HG03097 (cell line): ENCODE results near the gene MUCL3.
"Not testable (repeated sequence)": the region's sequence is repeated elsewhere in the genome, so short reads cannot be mapped to it uniquely, and the experiment has no call there.

Experiments used
- ATAC-seq: cut with Tn5 transposase; IDR thresholded peaks from one replicate; pipeline ENCODE4 v1.9.1; 2021; ENCODE audit not compliant: unreplicated experiment, low FRiP score

MUCL3 gene, protein sequence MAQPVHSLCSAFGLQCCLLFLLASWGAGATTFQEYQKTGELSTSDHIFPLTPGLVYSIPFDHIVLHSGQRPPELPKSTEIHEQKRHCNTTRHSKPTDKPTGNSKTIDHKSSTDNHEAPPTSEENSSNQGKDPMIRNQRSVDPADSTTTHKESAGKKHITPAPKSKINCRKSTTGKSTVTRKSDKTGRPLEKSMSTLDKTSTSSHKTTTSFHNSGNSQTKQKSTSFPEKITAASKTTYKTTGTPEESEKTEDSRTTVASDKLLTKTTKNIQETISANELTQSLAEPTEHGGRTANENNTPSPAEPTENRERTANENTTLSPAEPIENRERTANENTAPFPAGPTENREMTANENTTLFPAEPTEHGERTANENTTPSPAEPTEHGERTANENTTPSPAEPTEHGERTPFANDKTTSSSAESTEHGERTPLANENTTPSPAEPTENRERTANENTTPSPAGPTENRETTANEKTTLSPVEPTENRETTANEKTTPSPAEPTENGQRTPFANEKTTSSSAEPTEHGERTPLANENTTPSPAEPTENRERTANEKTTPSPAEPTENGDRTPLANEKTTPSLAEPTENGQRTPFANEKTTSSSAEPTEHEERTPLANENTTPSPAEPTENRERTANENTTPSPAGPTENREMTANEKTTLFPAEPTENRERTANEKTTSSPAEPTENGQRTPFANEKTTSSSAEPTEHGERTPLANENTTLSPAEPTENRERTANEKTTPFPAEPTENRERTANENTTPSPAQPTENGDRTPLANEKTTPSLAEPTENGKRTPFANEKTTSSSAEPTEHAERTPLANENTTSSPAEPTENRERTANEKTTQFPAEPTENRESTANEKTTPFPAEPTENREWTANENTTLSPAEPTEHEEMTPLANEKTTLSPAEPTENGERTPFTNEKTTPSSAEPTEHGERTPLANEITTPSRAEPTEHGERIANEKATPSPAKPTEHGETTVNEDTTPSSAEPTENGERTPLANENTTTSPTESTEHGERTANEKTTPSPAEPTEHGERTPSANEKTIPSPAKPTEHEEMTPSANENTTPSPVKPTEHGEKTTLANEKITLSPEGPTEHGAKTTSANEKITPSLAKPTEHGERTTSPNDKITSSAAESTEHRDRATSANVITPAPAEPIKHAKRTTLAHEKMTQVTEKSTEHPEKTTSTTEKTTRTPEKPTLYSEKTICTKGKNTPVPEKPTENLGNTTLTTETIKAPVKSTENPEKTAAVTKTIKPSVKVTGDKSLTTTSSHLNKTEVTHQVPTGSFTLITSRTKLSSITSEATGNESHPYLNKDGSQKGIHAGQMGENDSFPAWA (N-terminal part only)

DNA sequence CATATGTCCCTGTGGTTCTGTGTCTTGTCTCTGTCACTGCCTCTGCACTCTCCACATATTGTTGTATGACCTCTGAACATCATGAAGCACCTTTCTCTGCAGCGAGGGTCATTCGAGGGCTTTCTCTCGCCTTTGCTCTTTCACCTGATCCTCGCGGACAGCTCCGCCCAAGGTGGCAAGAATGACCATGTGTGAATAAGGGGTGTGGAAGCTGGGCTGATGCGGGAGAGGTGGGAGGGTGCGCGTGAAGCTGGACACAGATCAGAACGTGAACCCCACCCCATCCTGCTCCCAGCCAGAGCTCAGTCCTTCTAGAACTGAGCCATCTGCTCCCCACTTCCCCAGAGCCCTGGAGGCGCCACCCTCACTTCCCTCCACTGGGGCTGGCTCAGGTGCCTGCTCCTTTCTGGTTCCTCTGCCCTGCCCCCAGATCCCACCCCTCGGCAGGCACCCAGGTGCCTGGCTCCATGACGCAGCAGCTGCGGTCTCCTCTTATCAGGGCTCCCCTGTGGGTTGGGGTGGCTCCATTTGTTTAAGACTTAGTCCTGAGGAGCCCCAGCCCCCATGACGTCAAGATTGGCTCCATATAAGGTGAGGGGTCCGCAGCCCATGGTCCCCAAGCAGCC, at the start of gene MUCL3:
Gene MUCL3 (plus strand): TSS at position 613 of the 626 bp plus-strand sequence. CDS start 27 bp downstream, outside the sequence.
- ATAC-seq, result no peak

- no peak for ATAC-seq
These were observed 49.4 kb upstream of the MUCL3 start for GRCh38 chr6:30891450-30891723.

DNA sequence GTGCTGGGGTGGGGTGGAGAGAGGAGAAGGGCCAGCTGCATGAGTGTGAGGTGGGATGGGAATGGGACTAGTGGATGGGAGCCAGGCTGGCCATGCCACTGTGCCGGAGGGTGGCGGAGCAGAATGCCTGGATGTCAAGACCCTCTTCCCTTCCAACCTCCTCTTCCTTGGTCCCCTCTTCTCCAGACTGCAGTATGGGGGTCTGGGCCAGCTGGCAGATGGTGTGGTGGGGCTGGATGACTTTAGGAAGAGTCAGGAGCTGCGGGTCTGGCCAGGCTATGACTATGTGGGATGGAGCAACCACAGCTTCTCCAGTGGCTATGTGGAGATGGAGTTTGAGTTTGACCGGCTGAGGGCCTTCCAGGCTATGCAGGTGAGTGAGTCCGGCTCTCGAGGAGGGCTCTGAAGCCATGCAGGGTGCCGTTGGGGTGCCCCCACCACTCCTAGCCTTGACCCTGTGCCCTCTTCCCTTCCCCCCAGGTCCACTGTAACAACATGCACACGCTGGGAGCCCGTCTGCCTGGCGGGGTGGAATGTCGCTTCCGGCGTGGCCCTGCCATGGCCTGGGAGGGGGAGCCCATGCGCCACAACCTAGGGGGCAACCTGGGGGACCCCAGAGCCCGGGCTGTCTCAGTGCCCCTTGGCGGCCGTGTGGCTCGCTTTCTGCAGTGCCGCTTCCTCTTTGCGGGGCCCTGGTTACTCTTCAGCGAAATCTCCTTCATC, 48.8 kb upstream of the MUCL3 start:
- ATAC-seq, result no peak

DNA sequence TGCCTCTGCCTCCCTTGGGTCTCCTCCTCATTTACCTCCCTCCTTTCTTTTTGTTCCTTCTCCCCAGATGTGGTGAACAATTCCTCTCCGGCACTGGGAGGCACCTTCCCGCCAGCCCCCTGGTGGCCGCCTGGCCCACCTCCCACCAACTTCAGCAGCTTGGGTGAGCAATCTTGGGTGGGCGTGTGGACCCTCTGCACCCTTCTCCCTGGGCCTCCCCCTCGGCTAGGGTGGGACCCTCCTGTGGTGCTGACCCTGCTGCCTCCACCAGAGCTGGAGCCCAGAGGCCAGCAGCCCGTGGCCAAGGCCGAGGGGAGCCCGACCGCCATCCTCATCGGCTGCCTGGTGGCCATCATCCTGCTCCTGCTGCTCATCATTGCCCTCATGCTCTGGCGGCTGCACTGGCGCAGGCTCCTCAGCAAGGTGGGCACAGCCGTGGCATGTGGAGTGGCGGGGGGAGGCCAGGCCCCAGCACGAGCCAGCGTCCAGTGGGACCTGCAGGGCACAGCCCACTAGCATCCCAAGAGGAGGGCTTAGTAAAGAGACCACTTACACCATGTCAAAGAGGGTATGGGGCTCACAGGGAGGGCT, 47.7 kb upstream of the MUCL3 start:
- no peak for ATAC-seq

GRCh38 chr6:30893666-30894065, 47.1 kb upstream of the MUCL3 start:
- ATAC-seq, result no peak

- no peak for ATAC-seq
These were observed 46.4 kb upstream of the MUCL3 start for GRCh38 chr6:30894381-30894780.

- no peak for ATAC-seq
These were observed 45.8 kb upstream of the MUCL3 start for GRCh38 chr6:30894935-30895334.

DNA sequence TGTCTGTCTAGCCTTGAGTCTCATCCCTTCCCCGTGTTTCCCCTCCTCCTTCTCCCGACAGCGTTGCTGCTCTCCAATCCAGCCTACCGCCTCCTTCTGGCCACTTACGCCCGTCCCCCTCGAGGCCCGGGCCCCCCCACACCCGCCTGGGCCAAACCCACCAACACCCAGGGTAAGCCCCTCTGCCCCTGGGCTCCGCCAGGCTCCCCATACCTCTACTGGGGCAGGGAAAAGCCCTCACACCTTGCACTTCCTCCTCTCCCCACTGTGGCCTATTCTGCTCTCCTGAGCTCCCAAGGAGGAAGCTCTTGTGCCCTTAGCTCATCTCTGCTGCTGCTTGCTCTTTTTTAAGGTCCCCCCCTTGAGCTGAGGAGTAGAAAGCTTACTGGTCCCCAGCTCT, 45.4 kb upstream of the MUCL3 start:
- no peak for ATAC-seq

GRCh38 chr6:30896541-30896940, 44.2 kb upstream of the MUCL3 start:
- no peak for ATAC-seq

DNA sequence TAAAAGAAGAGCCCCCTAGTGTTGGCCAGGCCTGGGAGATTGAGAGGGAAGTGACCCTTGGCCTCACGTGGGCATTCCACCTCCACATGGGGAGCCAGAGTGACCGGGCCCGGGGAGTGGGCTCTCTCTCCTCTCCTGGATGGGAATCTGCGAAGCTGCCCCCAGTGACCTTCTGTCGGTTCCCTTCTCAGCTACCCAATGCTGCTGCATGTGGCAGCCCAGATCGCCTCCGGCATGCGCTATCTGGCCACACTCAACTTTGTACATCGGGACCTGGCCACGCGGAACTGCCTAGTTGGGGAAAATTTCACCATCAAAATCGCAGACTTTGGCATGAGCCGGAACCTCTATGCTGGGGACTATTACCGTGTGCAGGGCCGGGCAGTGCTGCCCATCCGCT, 42.9 kb upstream of the MUCL3 start:
- no peak for ATAC-seq

DNA sequence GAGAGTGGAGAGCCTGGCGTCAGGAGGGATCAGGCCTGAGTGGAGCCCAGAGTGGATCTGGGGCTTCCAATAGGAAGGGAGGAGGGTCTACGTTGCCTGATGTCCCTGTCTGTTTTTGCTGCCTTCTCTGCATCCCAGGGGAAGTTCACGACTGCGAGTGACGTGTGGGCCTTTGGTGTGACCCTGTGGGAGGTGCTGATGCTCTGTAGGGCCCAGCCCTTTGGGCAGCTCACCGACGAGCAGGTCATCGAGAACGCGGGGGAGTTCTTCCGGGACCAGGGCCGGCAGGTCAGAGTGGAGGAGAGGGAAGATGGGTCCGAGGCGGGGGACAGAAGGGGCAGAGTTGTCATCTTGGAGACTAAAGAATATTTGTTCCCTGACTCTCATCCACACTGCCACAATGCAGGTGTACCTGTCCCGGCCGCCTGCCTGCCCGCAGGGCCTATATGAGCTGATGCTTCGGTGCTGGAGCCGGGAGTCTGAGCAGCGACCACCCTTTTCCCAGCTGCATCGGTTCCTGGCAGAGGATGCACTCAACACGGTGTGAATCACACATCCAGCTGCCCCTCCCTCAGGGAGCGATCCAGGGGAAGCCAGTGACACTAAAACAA, 41.9 kb upstream of the MUCL3 start:
- ATAC-seq, result no peak

GRCh38 chr6:30900863-30901417, 39.8 kb upstream of the MUCL3 start:
- no peak for ATAC-seq

GRCh38 chr6:30901436-30901835, 39.3 kb upstream of the MUCL3 start:
- no peak for ATAC-seq

GRCh38 chr6:30902196-30902595, 38.6 kb upstream of the MUCL3 start:
- not testable (repeated sequence) for ATAC-seq

GRCh38 chr6:30902709-30903108, 38.1 kb upstream of the MUCL3 start:
- no peak for ATAC-seq

- ATAC-seq, result no peak
These were observed 37.5 kb upstream of the MUCL3 start for GRCh38 chr6:30903236-30903635.

DNA sequence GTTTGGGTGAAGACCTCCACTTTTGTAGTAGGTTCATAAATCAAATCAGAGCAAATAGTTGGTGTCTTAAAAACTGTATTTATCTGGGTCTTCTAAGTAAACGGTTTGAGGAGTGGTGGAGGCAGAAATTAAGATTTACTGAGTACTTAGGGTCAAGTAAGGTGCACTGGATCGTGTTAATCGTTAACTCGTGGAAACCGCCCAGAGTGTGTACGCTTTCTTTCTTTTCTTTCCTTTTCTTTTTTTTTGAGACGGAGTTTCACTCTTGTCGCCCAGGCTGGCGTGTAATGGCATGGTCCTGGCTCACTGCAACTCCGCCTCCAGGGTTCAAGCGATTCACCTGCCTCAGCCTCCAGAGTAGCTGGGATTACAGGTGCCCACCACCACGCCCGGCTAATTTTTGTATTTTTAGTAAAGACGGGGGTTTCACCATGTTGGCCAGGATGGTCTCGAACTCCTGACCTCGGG, 33.4 kb upstream of the MUCL3 start:
- not testable (repeated sequence) for ATAC-seq

DNA sequence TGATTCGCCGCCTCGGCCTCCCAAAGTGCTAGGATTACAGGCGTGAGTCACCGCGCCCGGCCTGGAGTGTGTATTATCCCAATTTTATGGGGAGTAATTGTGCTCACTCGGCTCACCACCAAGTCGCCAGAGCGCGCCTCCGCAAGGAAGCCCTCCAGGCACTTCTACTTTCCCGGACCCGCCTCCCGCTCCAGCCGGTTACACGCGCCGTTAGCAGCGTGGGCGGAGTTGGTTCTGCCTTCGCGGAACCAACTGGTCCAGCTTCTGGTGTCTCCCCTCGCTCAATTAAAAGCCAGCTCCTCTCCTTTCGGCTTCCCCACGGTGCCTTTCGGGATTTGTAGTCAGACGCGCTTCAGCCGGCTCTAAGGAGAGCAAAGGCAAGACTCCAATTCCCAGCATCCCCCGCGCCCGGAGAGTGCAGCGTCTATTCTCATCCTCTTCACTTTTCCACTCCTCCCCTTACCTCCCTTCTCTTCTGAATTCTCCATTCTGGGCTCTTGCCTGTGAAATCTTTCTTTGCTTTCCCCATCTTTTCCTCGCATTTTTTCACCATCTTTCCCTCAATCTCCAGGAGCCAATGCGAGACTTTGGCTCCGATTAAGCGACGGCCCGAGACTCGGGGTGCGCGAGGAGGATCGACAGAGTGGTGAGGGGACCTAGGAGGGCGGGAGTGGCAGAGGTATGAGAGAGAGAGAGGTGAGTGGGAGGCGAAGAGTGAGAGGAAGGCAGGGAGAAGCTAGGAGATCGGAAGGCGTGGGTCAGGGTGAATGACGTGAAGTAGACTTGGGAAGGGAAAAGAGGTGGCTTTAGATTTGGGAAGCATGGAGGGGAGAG, 32.8 kb upstream of the MUCL3 start, which contains the start of gene GTF2H4:
Gene GTF2H4 (plus strand): TSS at position 450 of the 834 bp plus-strand sequence.
- peak; percentile 94 for ATAC-seq
